GDM1 (cell line): ENCODE data around the gene BSND.
"Not testable (repeated sequence)": the region's sequence is repeated elsewhere in the genome, so short reads cannot be mapped to it uniquely, and the experiment has no call there.

Experiments used
- DNase-seq: peaks from one replicate; lab custom pipeline; 2025; lab: John Stamatoyannopoulos, UW

The BSND gene

DNA sequence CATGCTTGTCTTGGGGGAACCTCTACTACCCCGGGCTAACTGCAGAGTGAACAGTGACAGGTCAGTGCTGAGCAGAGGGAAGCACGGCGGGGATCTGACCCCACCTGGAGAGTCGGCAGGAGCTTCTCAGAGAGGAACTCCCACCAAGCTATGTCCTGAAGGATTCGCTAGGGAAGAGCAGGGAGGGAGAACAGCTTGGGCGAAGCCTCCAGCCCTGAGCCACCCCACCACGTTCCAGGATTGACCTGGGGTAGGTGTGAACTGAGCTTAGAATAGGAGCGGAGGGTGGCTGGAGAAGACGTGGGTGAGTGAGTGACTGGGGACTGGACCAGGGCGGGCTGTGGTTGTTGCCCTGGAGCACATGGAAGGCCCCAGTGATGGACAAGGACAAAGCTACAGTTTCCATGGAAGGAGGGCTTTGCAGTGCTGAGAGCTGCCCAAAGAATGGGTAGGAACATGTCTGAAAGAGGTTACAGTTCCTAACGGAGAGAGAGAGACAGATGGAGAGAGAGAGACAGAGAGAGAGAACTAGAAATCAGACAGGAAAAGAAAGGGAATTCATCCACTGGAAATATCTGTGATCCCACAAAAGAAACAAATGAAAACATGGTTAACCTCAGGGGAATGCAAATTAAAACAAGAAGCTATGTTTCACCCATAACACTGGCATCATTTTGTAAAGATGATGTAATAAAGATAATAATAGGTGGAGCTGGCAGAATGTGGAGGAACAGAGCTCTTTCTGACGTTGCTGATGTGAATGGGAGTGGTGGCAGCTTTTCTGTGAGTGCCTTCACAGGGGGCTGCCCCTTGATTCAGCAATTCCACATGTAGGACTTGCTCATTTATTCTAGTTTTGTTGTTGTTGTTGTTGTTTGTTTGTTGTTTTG lies 17.2 kb downstream of the BSND start:
- DNase-seq, result no peak

DNA sequence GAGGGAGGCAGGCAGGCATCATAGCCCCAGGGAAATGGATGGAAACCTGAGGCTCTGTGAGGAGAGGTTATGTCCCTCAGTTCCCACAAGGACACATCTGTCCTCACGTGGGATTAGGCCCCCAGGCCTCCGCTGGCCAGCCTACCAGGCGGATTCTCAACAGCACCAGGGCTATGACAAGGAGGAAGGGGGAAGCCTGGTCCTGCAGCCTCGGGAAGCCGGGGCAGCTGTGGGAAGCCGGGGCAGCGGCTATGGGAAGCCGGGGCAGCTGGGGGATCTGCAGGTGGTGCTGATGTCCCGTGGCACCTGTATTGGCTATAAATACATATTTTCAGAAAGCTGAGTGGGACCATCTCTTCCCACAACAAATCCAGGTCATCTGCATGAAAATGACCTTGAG lies 19.7 kb downstream of the BSND start:
- DNase-seq, result no peak

DNA sequence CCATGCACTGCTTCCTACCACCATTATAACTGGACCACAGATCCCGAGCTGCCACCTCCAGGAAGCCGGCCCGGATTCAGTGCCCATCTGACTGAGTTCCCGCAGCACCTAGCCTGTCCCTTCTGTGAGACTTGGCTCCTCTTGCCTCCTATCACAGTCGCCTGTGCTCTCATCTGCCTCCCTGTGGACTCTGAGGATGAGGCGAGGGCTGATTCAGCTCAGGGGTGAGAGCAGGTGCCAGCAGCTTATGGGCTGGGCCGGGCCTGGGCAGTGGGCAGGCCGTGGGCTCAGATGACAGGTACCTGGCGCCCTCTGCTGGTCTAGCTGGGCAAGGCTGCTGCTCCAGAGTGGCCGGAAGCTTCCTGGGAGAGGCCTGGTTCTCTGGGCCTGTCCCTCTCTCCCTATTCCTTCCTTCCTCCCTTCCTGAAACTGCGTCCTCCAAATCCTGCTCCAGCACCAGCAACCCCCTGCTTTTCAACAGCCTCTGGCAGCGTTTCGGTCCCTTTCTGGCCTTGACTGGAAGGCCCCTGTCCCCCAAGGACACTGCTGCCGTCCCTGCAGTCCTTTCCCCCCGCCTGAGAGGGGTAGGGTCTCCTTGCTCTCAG lies 23.3 kb downstream of the BSND start:
- peak; percentile 34 for DNase-seq

- DNase-seq, result not testable (repeated sequence)
Measured at GRCh38 chr1:55024163-55024562, 25.4 kb downstream of the BSND start.

- DNase-seq, result not testable (repeated sequence)
Measured at GRCh38 chr1:55026682-55027081, 27.9 kb downstream of the BSND start.

DNA sequence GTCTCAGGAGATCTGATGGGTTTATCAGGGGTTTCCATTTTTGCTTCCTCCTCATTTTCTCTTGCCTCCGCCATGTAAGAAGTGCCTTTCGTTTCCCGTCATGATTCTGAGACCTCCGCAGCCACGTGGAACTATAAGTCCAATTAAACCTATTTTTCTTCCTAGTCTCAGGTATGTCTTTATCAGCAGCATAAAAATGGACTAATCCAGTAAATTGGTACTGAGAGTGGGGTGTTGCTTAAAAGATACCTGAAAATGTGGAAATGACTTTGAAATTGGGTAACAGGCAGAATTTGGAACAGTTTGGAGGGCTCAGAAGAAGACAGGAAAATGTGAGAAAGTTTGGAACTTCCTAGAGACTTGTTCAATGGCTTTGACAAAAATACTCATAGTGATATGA lies 32.4 kb downstream of the BSND start:
- DNase-seq, result not testable (repeated sequence)

- no peak for DNase-seq
Measured at GRCh38 chr1:55033265-55033614, 34.5 kb downstream of the BSND start.

- DNase-seq, result no peak
Measured at GRCh38 chr1:55034476-55035133, 35.9 kb downstream of the BSND start.

DNA sequence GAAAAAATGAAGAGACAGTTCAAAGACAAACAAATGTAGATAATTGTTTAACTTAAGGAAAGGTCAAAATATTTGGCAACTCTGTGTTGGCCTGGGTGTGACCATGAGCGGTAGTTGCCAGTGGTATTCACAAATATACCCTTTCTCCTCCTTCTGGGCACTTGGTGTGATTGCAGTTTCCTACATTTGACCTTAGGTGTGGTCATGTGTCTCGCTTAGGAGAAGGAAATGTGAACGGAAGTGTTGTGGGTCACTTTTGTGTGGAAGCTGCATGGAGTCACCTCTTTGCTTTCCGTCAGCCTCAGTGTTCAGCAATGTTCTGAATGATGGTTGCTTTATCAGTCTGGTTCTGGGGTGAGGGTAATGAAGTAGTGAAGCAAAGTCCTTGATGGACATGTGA lies 37.2 kb downstream of the BSND start:
- no peak for DNase-seq

- no peak for DNase-seq
Measured at GRCh38 chr1:55037733-55038551, 39.2 kb downstream of the BSND start.

- DNase-seq, result no peak
Measured at GRCh38 chr1:55038552-55038838, 39.8 kb downstream of the BSND start.

GRCh38 chr1:55038974-55039341 lies 40.2 kb downstream of the BSND start:
- no peak for DNase-seq

- no peak for DNase-seq
Measured at GRCh38 chr1:55039342-55040082, 40.8 kb downstream of the BSND start, which contains the start of gene PCSK9. Gene PCSK9, plus strand, starts transcription at chr1:55039548. Its CDS starts 290 bp downstream, at chr1:55039838.

GRCh38 chr1:55040083-55040932 lies 41.6 kb downstream of the BSND start:
- DNase-seq, result no peak

- DNase-seq, result no peak
Measured at GRCh38 chr1:55040933-55041494, 42.3 kb downstream of the BSND start.

DNA sequence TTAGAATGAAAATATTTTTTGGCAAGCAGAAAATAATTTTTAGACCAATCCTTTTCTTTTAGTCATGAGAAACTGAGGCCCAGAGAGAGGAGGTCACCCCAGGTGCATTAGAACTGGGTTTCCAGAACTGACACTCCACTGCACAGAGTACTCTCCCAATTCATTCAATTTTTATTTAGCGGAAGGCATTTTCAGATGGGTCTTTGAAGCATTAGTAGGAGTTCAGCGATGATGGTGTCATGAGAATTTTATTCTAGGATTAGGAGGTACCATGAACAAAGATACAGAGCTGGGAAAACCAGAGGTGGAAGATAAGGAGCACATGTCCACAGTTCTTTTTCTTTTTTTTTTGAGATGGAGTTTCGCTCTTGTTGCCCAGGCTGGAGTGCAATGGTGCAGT lies 42.9 kb downstream of the BSND start:
- DNase-seq, result no peak

DNA sequence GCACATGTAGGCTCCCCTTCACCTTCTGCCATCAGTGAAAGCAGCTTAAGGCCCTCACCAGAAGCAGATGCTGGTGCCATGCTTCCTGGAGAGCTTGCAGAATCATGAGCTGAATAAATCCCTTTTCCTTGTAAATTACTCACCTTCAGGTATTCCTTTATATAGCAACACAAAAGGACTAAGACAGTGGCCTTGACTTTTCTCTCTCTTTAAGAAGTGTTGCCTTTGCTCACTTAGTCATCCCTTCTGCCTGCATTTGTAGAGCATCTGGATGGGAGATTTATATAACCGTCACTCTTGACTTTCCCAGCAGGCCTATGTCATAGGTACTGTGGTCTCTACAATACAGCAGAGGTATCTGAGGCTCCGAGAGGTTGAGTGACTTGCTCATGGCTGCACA lies 44.3 kb downstream of the BSND start:
- DNase-seq, result no peak

- DNase-seq, result no peak
Measured at GRCh38 chr1:55043726-55044125, 45.0 kb downstream of the BSND start.

DNA sequence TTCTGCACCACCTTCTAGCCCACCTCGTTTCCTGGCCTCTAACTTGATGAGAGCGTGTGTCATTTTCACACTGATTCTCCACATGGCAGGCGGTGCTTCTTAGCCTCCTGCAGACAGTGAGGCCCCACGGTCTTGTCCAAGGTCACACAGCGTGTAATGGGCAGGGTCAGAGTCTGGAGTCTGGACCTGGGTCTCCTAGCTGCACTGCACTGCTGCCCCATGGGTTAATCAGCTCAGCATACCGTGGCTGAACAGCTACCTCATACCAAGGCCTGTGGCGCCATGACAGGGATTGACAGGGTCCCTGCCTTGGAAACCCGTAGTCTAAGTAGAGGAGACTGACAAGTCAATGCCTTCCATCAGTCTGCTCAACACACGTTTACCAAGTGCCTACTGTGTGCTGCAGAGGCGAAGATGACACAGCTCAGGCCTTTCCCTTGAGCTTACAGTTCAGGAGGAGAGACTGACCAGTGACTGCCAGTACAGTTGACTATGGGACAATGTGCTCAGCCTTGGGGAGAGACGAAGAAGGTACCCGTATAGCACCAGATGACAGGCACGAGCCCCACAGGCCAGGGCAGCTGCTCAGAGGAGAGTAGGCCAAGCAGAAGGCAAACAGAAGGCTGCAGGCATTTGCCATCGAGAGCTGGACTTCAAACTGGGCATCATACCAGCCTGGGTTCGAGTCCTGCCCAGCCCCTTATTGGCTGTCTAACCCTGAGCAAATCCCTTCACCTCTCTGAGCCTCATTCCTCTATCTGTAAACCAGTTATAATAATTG lies 46.1 kb downstream of the BSND start:
- DNase-seq, result no peak

- no peak for DNase-seq
Measured at GRCh38 chr1:55045430-55045829, 46.7 kb downstream of the BSND start.
